ENCODE results near the gene EPS8L2. TPM values are rescaled to one million over a fixed set of nuclear protein-coding genes. Genes with fewer than 3 reads are reported as not detected.

The EPS8L2 gene
- total and polyA plus RNA-seq, 2 donors (not counting 1 experiment from before 2014, with no cell fraction given): 13.9 to 22.7 TPM

GRCh38 chr11:680476-680875 is 25.6 kb upstream of the EPS8L2 start:
- WGBS (ENCODE audit: insufficient coverage): 98% methylated on average over 19 of the region's 19 CpGs
- intact Hi-C loops (cut with micrococcal nuclease): no loop called here
- Histone ChIP-seq H3K27me3 (replicated peaks in 1 of 4; ENCODE audit: control extremely low read depth in 1 of 4, control insufficient read depth in 3 of 4, insufficient read depth in 4 of 4, low read length in 3 of 4) (no peaks in the 10 kb centered on the region), H3K4me2 (replicated peaks; ENCODE audit: low read depth, low read length, poor library complexity, severe bottlenecking) (no peak overlapping the region), H3K4me3 (ENCODE audit: control extremely low read depth in 1 of 5, extremely low read depth in 1 of 5, insufficient read depth in 1 of 5, low read depth in 2 of 5, low read length in 4 of 5) (no peak overlapping the region), H3K9ac (ENCODE audit: low read length) (no peak overlapping the region), H2AFZ (ENCODE audit: insufficient read depth, low read depth, low read length, poor library complexity, severe bottlenecking) (no peak overlapping the region), H3K27ac (ENCODE audit: low read length in 2 of 2) (no peak overlapping the region), H3K9me3 (ENCODE audit: control extremely low read depth in 1 of 3, control insufficient read depth in 2 of 3, insufficient read depth in 1 of 3, low read length in 2 of 3) (peaks cover 0 to 11% (median 0%) of the 10 kb centered on the region in 3 donors), H3K36me3 (replicated peaks in 1 of 2; ENCODE audit: control extremely low read depth in 1 of 2, control insufficient read depth in 1 of 2, extremely low read depth in 1 of 2, insufficient read depth in 2 of 2, low read length in 1 of 2) (peaks cover 0 to 42% of the 10 kb centered on the region in 2 experiments), H4K20me1 (ENCODE audit: control insufficient read depth, insufficient read depth, low read length, poor library complexity, severe bottlenecking) (no peaks in the 10 kb centered on the region), H3K79me2 (ENCODE audit: control insufficient read depth, insufficient read depth, low read length) (no peaks in the 10 kb centered on the region), H3K4me1 (ENCODE audit: control insufficient read depth in 2 of 2, insufficient read depth in 2 of 2, low read length in 2 of 2) (no peaks in the 10 kb centered on the region)
- H3K27ac Mint-ChIP-seq: no peak overlapping the region
- no peaks in the 10 kb centered on the region for H3K4me1 Mint-ChIP-seq
- no peak for ATAC-seq (ENCODE audit: low read depth)
- no peak overlapping the region for H3K4me3 Mint-ChIP-seq
- no peaks in the 10 kb centered on the region for H3K9me3 Mint-ChIP-seq (ENCODE audit: insufficient read depth)
- ChIA-PET POLR2A (no interaction called here), CTCF (interaction anchor here (1.0 kb wide), 1 partner anchor 46 kb away, joined by 3 read pairs; no protein-coding TSS in a partner anchor)
- TF ChIP-seq CTCF (IDR thresholded peaks at IDR 0.05): no peak
- TF ChIP-seq EZH2 (IDR thresholded peaks at IDR 0.05; ENCODE audit: borderline replicate concordance, insufficient read depth, low read depth, low read length, poor library complexity, severe bottlenecking): no peak
- DNase-seq: no peak
- no peaks in the 10 kb centered on the region for H3K27me3 Mint-ChIP-seq

- Histone ChIP-seq H3K79me2 (ENCODE audit: control insufficient read depth, insufficient read depth, low read length) (no peaks in the 10 kb centered on the region), H2AFZ (ENCODE audit: insufficient read depth, low read depth, low read length, poor library complexity, severe bottlenecking) (no peak overlapping the region), H3K4me1 (ENCODE audit: control insufficient read depth in 2 of 2, insufficient read depth in 2 of 2, low read length in 2 of 2) (no peaks in the 10 kb centered on the region), H3K27ac (ENCODE audit: low read length in 2 of 2) (no peak overlapping the region), H3K4me2 (replicated peaks; ENCODE audit: low read depth, low read length, poor library complexity, severe bottlenecking) (no peak overlapping the region), H3K4me3 (ENCODE audit: control extremely low read depth in 1 of 5, extremely low read depth in 1 of 5, insufficient read depth in 1 of 5, low read depth in 2 of 5, low read length in 4 of 5) (no peak overlapping the region), H3K9ac (ENCODE audit: low read length) (no peak overlapping the region), H4K20me1 (ENCODE audit: control insufficient read depth, insufficient read depth, low read length, poor library complexity, severe bottlenecking) (no peaks in the 10 kb centered on the region), H3K9me3 (ENCODE audit: control extremely low read depth in 1 of 3, control insufficient read depth in 2 of 3, insufficient read depth in 1 of 3, low read length in 2 of 3) (peaks cover 0 to 11% (median 0%) of the 10 kb centered on the region in 3 donors), H3K27me3 (replicated peaks in 1 of 4; ENCODE audit: control extremely low read depth in 1 of 4, control insufficient read depth in 3 of 4, insufficient read depth in 4 of 4, low read length in 3 of 4) (no peaks in the 10 kb centered on the region), H3K36me3 (replicated peaks in 1 of 2; ENCODE audit: control extremely low read depth in 1 of 2, control insufficient read depth in 1 of 2, extremely low read depth in 1 of 2, insufficient read depth in 2 of 2, low read length in 1 of 2) (peaks cover 0 to 46% of the 10 kb centered on the region in 2 experiments)
- Mint-ChIP-seq H3K4me1 (no peaks in the 10 kb centered on the region), H3K27ac (no peak overlapping the region), H3K4me3 (no peak overlapping the region), H3K27me3 (no peaks in the 10 kb centered on the region), H3K9me3 (ENCODE audit: insufficient read depth) (no peaks in the 10 kb centered on the region)
- ChIA-PET POLR2A (interaction anchor here (0.7 kb wide), 1 partner anchor 10 kb away, joined by 5 read pairs; no protein-coding TSS in a partner anchor), CTCF (interaction anchor here (1.0 kb wide), 1 partner anchor 45 kb away, joined by 3 read pairs; no protein-coding TSS in a partner anchor)
- no peak for TF ChIP-seq EZH2 (IDR thresholded peaks at IDR 0.05; ENCODE audit: borderline replicate concordance, insufficient read depth, low read depth, low read length, poor library complexity, severe bottlenecking)
- no peak for TF ChIP-seq CTCF (IDR thresholded peaks at IDR 0.05)
- 95% methylated on average over 12 of the region's 13 CpGs for WGBS (ENCODE audit: insufficient coverage)
- DNase-seq (no peak), ATAC-seq (ENCODE audit: low read depth) (no peak)
- intact Hi-C loops (cut with micrococcal nuclease): no loop called here
Observed at GRCh38 chr11:680970-681369, 25.1 kb upstream of the EPS8L2 start.
